ENCODE measurements around the gene C6orf120.
"Not testable (repeated sequence)": the region's sequence is repeated elsewhere in the genome, so short reads cannot be mapped to it uniquely, and the experiment has no call there.

Gene C6orf120

DNA sequence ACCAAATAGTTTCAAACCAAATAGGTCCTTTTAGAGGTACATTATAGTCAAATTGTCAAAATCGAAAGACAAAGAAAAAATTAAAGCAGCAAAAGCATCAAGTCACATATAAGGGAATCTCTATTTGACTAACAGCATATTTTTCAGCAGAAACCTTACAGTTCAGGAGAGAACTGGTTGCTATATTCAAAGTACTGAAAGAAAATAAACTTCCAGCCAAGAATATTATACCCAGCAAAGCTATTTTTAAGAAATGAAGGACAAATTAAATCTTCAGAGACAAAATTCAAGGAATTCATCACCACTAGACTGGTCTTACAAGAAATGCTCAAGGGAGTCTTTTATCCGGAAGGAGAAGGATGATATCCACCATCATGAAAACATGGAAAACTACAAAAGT, 16.1 kb upstream of the C6orf120 start:
- DNase-seq: no peak

DNA sequence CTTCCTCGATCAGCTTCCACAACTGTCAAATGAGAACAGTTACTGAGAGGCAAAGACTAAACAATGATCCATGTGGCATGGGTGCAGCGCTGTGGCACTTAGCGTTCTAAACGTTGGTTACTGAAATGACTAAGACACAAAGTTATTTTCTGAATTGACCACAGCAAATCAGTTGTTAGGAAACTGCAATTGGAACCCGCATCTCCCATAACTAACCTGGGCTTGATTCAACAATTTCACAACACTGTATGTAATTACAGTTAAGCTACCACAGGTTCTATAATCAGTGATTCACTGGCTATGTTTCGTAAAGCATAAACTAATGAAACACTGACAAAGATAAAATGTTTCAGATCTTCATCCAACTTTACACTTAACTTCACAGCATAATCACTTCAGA, 12.6 kb upstream of the C6orf120 start:
- no peak for DNase-seq

DNA sequence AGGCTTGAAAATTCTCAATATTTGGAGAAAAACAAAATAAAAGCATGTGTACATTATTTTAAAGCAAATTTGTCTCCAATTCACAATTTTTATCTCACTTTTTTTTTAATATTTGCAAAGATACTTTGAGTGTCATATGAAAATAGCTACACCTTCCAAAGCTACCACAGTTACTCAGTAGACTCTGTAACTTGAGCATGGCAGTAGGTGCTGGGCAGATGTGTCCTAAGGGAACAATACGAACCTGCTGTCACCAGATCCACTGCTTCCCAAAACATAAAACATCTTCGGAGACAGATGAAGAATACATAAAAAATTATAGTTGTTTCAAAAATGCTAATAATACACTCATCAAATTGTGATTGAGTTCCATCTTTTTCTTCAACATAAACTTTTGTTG, 10.7 kb upstream of the C6orf120 start:
- no peak for DNase-seq

DNA sequence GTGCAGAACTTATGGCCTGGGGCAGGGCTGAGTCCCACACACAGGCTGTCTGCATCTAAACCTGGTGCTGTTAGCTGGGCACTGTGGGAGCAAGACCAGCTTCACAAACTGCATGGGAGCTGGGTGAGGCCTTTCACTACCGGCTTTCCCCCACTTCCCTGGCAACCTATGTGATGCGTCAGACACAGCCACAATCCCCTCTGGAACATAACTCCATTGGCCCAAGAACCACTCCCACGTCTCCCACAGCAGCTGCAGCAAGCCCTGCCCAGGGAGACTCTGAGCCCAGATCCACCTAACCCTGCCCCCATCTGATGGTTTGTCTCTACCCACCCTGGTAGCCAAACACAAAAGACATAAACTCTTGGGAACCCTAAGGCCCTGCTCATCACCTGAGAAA, 9.4 kb upstream of the C6orf120 start:
- DNase-seq: no peak

DNA sequence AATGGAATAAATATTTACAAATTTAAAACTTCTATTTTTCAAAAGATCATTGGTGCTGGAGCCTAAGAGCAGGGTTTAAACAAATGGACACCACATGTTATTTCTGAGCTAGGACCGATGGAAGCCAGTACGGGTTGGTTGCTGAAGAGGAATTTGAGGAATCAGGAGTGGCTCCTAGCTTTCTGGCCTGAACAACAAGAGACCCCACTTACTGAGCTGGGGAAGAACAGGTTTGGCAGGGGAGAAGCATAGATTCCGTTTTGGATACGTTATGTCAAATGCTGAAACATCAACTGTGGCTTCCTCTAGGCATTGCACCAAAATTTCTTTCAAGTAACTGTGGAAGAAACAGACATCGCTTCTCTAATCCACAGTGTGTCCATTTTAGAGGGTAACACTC, 6.8 kb upstream of the C6orf120 start:
- no peak for DNase-seq

DNA sequence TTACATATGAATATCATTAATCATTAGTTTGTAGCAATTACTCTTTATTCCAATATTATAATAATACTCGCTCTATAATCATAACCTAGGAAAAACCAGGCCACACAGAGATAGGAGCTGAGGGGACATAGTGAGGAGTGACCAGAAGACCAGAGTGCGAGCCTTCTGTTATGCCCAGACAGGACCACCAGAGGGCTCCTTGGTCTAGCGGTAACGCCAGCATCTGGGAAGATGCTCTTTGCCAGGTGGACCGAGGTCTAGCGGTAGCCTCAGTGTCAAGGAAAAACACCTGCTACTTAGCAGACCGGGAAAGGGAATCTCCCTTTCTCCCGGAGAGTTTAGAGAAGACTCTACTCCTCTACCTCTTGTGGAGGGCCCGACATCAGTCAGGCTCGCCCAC, 4.8 kb upstream of the C6orf120 start:
- not testable (repeated sequence) for DNase-seq

DNA sequence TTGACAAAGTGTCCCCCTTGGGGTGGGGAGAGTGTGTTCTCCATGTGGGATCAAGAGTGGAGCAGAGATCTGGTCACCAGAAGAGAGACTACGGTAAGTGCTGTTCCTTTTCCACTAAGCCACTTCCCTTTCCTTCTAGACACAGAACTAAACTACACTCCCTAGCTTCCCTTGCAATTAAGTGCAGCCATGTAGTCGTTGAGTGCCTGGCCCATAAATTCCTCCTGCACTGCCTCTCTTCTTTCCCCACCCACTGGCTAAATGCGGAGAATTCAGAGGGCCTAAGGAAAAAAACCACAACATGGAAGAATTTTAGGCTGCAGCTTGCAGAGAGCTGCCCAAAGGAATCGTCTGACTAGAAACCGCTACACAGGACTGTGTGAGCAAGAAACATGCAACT, 1.6 kb upstream of the C6orf120 start:
- peak; percentile 90 for DNase-seq

DNA sequence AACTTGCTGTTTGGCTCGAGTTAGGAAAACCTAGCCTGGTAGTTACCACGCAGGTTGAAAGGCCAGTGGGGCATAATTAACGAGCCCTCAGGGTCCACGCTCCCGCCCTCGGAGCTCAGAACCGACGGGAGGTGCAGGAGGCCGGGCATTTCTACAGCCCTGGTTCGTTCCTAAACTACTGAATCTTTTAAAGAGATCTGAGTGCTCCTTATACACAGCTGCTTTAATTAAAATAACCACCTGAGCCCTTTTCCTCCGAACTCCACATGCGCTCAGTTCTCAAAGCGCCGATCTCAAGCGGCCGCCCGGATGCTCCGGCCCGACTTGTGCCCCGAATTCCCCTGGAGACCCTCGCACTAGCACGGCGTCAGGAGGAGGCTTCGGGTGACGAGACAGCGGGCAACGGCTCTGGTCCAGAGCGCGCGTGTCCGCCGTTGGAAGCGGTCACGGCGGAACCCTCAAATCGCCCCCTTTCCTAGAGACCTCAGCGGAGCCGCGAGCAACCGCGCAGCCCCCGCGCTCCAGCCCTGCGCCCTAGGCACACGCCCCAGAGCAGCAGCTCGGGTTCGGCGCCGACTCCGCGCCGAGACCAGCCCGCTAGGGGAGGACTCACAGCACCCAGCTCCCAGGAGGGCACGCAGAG, 494 bp upstream of the C6orf120 start:
- no peak for DNase-seq

DNA sequence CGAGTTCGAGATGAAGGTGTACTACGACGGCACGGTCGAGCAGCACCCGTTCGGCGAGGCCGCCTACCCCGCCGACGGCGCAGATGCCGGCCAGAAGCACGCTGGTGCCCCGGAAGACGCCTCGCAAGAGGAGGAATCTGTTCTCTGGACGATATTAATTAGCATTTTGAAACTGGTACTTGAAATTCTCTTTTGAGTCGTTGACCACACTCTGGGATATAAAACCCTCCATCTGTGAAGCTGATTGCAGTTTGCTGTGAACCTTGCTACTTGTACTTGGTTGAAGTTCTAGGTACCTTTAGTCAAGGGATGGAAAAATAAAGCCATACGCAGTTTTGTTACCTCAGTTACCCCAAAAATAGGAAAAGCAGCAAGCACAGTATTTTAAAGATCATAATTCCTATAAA, 917 bp downstream of the C6orf120 start:
- DNase-seq: no peak

DNA sequence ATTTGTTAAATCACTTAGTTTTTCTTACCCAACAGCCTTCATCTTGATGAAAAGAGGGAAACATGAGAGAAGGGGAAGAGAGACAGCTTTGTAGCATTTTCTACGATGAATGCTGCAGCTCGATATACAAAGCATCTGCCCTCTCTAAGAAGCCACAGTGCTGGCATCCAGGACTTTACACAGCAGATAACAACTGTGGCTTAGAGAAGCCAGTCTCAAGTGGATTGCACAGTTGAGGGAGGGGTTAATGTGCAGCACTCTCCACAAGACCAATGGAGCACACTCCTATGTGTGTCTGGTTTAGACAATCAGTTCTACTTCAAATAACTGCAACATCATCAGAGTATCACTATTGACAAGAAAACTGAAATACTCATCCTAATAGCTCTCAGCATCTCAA, 5.8 kb downstream of the C6orf120 start:
- no peak for DNase-seq

DNA sequence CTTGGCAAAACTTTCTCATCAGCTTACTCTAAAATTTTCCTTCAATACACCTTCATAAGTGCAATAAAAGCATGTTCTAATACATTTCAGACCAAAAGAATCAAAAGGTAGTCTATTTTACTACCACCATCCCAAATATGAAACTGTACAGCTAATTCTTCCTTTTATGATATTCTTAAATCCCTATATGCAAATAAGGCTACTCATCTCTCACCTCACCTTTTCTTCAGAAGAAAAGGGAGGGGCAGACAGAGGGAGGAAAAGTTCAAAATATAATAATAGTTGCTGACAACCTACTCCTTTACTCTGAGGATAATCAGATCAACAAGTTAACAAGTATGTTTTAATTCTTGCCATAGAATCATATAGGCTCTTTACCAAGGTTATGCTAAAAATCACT, 7.4 kb downstream of the C6orf120 start:
- no peak for DNase-seq

DNA sequence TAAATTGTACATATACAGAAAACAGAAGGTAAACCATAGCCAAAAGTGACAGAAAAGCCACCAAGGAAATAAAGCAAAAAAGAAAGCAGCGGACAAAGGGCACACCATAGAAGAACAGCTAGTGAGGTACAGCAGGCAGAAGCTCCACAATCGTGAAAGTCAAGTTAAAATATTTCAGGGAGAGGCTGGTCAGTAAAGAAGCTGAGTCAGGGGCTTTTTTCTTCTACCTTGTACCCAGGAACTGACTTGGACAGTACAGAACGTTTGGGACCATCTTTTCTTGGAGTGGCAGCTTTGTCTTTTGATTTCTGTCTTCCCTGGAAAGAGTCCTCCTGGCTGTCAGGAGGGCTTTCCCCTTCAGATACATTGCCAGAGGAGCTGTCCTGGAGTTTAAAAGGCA, 8.1 kb downstream of the C6orf120 start:
- no peak for DNase-seq

DNA sequence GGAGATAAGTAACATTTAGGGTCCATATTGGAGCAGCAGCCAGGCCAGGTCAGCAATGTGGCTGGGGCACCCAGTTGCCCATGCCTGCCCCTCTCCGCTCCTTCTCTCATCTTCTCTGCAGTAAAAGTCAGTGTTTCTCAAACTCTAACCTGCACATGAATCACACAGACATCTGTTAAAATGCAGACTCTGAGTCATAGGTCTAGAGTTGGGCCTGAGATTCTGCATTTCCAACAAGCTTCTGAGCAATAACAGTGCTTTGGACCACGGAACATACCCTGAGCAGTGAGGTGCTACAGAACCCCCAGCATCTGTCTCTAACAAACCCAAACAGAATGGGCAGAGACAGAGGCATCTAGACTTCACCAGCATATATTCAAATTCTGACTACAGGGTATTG, 12.3 kb downstream of the C6orf120 start:
- no peak for DNase-seq

DNA sequence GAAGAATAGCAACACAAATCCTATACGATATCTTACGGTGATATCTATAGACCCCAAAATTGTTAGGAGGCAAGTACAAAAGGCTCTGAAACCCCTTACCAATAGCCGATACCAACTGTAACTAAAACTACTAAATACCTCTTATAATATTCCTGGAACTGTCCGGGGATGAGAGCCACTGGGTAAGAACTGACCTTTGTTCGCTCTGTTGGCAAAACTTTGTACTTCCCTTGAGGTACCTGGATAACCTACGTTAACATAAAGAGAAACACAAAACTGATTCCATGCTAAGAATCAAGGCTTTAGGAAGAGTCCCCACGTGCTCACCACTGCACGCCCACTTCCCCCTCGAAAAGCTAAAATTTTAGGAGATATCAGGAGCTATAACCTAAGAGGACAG, 12.7 kb downstream of the C6orf120 start:
- no peak for DNase-seq

DNA sequence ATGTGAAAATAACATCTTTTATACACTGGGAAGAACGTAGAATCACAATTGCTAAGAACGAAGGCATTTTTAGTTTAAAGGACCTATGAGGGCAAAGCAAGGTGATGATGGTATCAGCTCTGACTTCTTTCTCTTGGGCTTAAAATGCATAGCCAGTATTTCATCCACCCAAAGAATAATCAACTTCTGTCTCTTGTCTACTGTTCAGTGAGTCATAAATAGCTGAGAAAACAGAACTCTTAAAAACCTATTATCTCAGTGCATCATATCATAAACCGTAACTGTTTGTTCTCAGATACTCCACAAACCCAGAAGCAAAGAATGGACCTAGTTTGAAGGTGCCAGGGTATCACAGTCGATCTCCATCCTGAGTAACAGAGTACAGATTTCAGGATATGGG, 17.2 kb downstream of the C6orf120 start:
- DNase-seq: no peak

DNA sequence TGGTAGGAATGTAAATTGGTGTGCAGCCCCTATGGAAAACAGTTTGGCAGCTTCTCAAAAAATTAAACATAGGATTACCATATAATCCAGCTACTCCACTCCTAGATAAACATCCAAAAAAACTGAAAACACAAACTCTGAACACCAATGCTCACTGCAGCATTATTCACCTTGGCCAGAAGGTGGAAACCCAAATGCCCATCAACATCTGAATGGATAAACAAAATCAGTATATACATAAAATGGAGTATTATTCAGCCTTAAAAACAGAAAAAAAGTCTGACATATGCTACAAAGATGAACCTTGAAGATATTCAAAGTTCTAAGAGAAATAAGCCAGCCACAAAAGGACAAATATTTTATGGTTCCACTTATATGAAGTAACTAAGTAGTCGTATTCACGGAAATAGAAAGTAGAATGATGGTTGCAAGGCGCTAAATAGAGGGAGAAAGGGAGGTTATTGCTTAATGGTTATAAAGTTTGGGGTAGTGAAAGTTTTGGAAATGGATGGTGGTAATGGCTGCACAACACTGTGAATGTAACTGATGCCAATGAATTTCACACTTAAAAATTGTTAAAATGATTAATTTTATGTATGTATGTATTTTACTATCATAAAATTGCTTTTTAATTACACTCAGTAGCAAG, 18.4 kb downstream of the C6orf120 start:
- DNase-seq: no peak

DNA sequence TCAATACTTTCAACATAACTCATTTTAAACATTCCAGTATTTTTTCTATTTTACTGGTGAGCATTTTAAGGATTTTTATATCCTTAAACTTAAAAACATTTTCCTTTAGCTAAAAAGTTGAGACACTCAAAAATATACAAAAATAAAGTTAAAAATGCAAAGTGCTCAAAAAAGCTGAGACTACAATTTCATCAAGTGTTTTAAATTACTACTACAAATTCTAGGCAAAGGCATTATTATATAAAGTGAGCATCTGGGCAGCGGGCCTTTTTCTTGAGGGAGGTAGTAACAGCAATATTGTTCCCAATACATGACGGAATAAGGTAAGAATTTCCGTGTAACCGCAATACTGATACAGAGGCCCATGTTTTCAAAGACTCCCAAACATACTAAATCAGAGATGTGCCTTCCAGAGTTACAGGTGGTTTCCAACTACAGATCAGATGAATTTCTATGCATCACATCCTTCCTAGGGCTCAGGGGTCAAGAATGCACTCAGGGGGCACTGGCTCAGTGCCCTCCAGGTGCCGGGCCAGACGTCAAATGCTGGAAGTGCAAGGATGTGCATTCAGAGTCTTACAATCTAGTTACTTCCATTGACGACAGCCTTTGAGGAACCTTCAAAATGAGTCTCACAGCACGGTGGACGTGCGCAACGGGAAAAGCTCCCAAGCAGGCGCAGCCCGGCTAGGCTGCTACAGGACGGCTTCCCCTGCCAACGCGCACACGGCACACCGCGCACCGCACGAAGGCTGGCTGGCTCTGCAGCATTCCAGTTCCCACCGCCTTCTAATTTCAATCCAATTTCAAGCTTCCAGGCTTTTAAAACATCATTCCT, 20.7 kb downstream of the C6orf120 start:
- peak; percentile 67 for DNase-seq

DNA sequence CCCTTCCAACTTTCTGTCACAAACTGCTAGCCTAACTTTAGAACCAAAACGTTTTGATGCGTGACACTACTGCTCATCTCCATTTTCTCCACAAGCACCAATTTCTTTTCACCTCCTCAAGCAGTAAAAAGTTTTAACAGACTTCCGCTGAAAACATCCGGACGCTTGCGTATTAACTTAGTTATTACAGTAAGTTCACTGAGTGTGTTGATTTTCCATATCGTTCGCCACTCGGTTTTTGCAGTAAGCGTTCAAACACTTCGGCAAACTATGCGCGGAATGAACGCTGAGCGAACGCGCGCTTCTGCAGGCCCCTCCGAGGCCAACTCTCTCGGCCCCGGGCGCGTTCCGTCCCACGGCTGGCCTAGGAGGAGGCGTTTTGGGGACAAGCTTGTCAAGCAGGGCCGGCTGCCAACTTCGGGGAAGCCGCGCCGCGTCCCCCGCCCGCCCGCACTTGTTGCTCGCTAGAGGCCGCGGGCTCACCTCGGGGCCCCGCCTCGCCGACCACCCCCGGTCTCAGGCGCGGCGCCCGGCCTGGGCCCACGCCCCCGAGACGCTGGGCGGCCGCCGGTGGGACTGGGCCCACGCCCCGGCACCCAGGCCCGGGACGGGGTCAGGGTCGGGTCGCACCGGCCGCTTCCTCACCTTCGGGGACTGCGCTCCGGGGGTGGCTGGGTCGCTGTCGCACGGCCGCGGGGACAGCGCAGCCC, 21.4 kb downstream of the C6orf120 start:
- DNase-seq: peak; percentile 77

DNA sequence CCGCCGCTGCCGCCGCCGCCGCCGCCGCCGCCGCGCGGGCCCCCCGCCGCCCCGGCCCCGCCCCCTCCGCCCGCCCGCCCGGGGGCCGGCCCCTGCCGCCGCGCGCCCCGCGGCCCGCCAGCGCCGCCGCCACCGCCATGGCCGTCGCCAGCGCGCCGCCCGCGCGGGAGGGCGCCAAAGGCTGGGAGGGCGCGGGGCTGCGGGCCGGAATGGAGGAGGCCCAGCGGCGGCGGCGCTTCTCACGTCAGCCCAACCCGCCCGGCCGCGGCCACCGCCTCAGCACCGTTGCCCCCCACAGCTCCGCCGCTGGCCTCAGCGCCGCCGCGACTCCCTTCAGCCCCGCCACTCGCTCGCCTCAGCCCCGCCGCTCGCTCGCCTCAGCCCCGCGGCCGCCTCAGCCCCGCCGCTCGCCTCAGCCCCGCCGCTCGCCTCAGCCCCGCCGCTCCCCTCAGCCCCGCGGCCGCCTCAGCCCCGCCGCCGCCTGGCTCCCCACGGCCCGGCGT, 22.1 kb downstream of the C6orf120 start:
- no peak for DNase-seq

DNA sequence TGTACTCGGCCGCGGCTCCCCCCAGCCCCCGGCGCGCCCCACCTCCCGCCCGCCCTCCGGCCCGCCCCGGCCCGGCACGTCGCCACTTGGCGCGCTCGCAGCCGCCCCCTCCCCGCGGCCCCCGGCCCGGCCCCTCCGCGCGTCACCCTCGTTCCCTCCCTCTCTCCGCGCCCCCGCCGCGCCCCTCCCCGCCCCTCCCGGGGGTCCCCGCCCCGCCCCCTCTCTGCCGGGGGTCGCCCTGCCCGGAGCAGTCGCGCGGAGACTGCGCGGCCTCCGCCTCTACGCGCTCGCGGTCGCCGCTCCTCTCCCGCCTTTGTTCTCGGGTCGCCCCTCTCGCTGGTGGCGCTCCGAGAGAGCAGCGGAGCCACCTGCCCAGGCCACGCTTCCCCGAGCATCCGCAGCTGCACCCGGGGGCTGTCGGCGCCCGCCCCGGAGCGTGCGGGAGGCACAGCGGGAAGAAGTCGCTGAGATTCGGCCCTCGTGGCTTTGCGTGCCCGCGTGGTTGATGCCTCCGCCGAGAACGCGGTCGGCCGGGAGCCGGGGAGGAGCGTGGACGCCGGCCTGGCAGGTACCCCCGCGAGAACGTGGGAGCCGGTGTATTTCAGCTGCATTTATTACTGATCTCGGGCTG, 22.7 kb downstream of the C6orf120 start, which contains the start of gene PHF10:
PHF10 (minus strand) TSS at position 7 of the 631 bp plus-strand sequence. CDS start 569 bp downstream, outside the sequence.
- peak; percentile 82 for DNase-seq

DNA sequence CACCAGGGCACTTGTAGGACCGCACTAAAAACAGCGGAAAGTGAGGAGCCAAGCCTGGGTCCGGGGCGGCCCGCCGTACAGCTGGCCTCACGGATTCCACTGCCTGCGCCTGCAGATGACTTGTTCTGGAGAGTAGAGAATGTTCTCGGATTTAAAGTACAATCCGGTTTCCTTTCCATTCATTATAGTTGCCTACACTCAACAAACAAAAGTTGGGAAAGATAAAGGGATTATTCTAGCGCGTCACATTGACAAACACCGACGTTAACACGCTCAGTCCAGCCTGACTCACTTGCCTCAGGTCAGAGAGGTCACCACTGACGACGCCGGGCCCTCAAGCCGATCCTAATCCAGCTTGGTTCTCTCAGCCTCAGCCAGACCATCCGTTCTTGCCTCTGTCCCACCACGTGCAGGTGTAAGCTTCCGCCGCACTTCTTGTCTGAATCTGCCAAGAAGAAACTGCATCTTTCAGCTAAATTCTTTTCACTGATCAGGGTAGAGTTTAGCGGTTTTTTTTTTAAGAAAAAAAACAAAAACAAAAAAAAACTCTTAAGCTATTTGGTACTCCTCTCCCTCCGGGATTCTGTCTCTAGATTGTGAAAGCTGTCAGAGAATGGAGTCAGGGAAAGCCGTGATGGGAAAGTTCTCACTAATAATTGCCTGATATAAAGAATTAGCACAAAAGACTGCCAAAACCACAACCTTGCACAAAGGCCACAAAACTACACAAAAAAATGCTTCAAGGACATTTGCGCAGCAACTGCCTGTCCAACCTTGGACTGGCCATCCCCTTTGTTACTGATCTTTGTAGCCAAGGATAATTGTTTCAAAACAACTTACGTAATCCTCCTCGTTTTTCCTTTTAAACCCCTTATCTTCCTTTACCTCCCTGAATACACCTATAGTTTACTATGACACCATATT, 23.5 kb downstream of the C6orf120 start:
- peak; percentile 85 for DNase-seq

DNA sequence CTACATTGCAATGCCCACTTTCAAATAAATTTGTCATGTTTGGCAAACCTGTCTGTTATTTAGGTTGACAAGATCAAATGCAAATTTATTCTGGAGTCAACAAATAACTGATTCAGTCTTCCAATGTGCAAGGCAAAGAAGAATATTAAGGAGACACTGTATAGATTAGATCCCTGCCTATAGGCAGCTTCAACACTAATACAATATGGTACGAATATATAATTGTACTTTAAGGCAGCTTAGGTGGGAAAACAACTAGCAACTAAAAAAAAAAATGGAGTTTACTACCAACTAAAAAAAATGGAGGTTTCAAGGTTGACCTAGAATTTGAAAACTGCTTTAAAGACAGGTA, 24.1 kb downstream of the C6orf120 start:
- no peak for DNase-seq

Data from islet precursor cell (in vitro differentiated cells).